H1 (cell line): ENCODE data around the gene KLHL29. TPM values are rescaled to one million over a fixed set of nuclear protein-coding genes. Genes with fewer than 3 reads are reported as not detected.

Source experiments
- CTCF ChIA-PET: fragments of 300-600 bp; sonication (Branson Sonifier 250); formaldehyde crosslinking; loops from one replicate; lab custom pipeline; 2021; ENCODE audit not compliant: partially characterized antibody; lab: Charles Lee
- POLR2A ChIA-PET: fragments of 300-600 bp; sonication (Branson Sonifier 250); formaldehyde crosslinking; loops from one replicate; lab custom pipeline; 2021; ENCODE audit warnings: inconsistent platforms; ENCODE audit not compliant: partially characterized antibody; lab: Charles Lee
- DNase-seq, 2 experiments: peaks; one replicate each; pipeline versions ENCODE4 v3.0.0 to v3.0.0-alpha.2; 2010 to 2022; ENCODE audit warnings: low spot score in 2 of 2, low read depth in 1 of 2, mixed read lengths in 1 of 2
- FAIRE-seq: peaks from 2 replicates; lab custom pipeline; 2011; peaks lifted over from hg19 to GRCh38; lab: Jason Lieb, UNC
- H2AFZ ChIP-seq: 2 replicates; pipeline ENCODE4 v1.8.1; 2012; ENCODE audit warnings: low read length, inconsistent platforms
- H2AK5ac ChIP-seq: 2 replicates; pipeline ENCODE4 v1.6.1; 2013; ENCODE audit warnings: low read depth, low read length
- H2BK120ac ChIP-seq: replicated peaks from 2 replicates; pipeline ENCODE3; 2013; ENCODE audit warnings: low read depth, low read length, inconsistent platforms
- H2BK12ac ChIP-seq: 2 replicates; pipeline ENCODE4 v1.6.1; 2013; ENCODE audit warnings: low read depth, low read length
- H2BK15ac ChIP-seq: 2 replicates; pipeline ENCODE4 v1.6.1; 2013; ENCODE audit warnings: low read length
- H2BK20ac ChIP-seq: 2 replicates; pipeline ENCODE4 v1.6.1; 2013; ENCODE audit warnings: low read length
- H2BK5ac ChIP-seq: 2 replicates; pipeline ENCODE4 v1.6.1; 2013; ENCODE audit warnings: low read depth, low read length
- H3K14ac ChIP-seq: 2 replicates; pipeline ENCODE4 v1.6.1; 2013; ENCODE audit warnings: inconsistent platforms; ENCODE audit not compliant: insufficient read length
- H3K18ac ChIP-seq: 2 replicates; pipeline ENCODE4 v1.6.1; 2013; ENCODE audit warnings: low read length; ENCODE audit errors: extremely low read depth
- H3K23ac ChIP-seq: 2 replicates; pipeline ENCODE4 v1.6.1; 2013; ENCODE audit warnings: inconsistent platforms; ENCODE audit not compliant: insufficient read length
- H3K23me2 ChIP-seq: 2 replicates; pipeline ENCODE4 v1.6.1; 2013; ENCODE audit warnings: low read depth, low read length
- H3K27ac ChIP-seq: 2 replicates; pipeline ENCODE4 v1.6.1; 2011; ENCODE audit warnings: low read depth, low read length, inconsistent platforms
- H3K27me3 ChIP-seq, 4 experiments: replicated peaks in 1 of 4; 1 replicate in 1 of 4; 2 replicates in 3 of 4; pipeline versions ENCODE4 v1.6.1 to v1.8.1; 2011 to 2013; ENCODE audit warnings: low read length in 3 of 4, mild to moderate bottlenecking in 3 of 4, inconsistent platforms in 2 of 4, mixed read lengths in 2 of 4, moderate library complexity in 1 of 4; ENCODE audit not compliant: control insufficient read depth in 3 of 4, insufficient read depth in 3 of 4; ENCODE audit errors: extremely low read depth in 1 of 4
- H3K36me3 ChIP-seq, 4 experiments: 2 replicates each; pipeline versions ENCODE4 v1.6.1 to v1.8.1; 2011 to 2013; ENCODE audit warnings: mild to moderate bottlenecking in 4 of 4, low read length in 3 of 4, moderate library complexity in 2 of 4, control low read depth in 1 of 4, inconsistent platforms in 1 of 4; ENCODE audit not compliant: insufficient read depth in 4 of 4, control insufficient read depth in 2 of 4
- H3K4ac ChIP-seq: replicated peaks from 2 replicates; pipeline ENCODE3; 2013; ENCODE audit warnings: low read length, low read depth, mixed read lengths, inconsistent platforms; ENCODE audit not compliant: insufficient read length
- H3K4me1 ChIP-seq, 4 experiments: replicated peaks in 1 of 4; 1 replicate in 1 of 4; 2 replicates in 3 of 4; pipeline versions ENCODE4 v1.6.1 to v1.8.1; 2011 to 2013; ENCODE audit warnings: low read length in 3 of 4, inconsistent platforms in 2 of 4, mixed read lengths in 1 of 4; ENCODE audit not compliant: insufficient read depth in 4 of 4, control insufficient read depth in 3 of 4
- H3K4me2 ChIP-seq, 2 experiments: 2 replicates each; pipeline versions ENCODE4 v1.6.1 to v1.8.1; 2011 to 2013; ENCODE audit warnings: low read depth in 2 of 2, low read length in 2 of 2, control low read depth in 1 of 2, inconsistent platforms in 1 of 2, mild to moderate bottlenecking in 1 of 2; ENCODE audit not compliant: insufficient read depth in 1 of 2
- H3K4me3 ChIP-seq, 4 experiments: fragments of 200-600, 300-600 bp in 1 of 4; sonication (generic), shearing (Covaris generic), sonication (Bioruptor Twin) in 1 of 4; 2 replicates each; pipeline versions ENCODE4 v1.5.1 to v1.8.1; 2011 to 2016; ENCODE audit warnings: low read length in 4 of 4, low read depth in 3 of 4, control low read depth in 2 of 4, inconsistent platforms in 2 of 4, mild to moderate bottlenecking in 2 of 4, mixed read lengths in 1 of 4, moderate library complexity in 1 of 4; ENCODE audit not compliant: insufficient read depth in 2 of 4; ENCODE audit errors: extremely low read depth in 1 of 4
- H3K56ac ChIP-seq: replicated peaks from 2 replicates; pipeline ENCODE3; 2013; ENCODE audit warnings: low read depth, mild to moderate bottlenecking, mixed read lengths, low read length, inconsistent platforms; ENCODE audit not compliant: insufficient read length
- H3K79me1 ChIP-seq: 2 replicates; pipeline ENCODE4 v1.6.1; 2013; ENCODE audit warnings: low read depth, low read length, control low read depth
- H3K79me2 ChIP-seq, 2 experiments: 2 replicates each; pipeline versions ENCODE4 v1.6.1 to v1.8.1; 2012 to 2013; ENCODE audit warnings: low read length in 2 of 2, mild to moderate bottlenecking in 2 of 2, inconsistent platforms in 1 of 2; ENCODE audit not compliant: insufficient read depth in 2 of 2, control insufficient read depth in 1 of 2
- H3K9ac ChIP-seq, 4 experiments: replicated peaks in 1 of 4; 1 replicate in 1 of 4; 2 replicates in 3 of 4; pipeline versions ENCODE4 v1.6.1 to v1.8.1; 2011 to 2013; ENCODE audit warnings: low read depth in 3 of 4, low read length in 3 of 4, control low read depth in 2 of 4, mild to moderate bottlenecking in 2 of 4, moderate library complexity in 2 of 4, inconsistent platforms in 1 of 4; ENCODE audit errors: extremely low read depth in 1 of 4
- H3K9me3 ChIP-seq, 2 experiments: 2 replicates each; pipeline versions ENCODE4 v1.6.1 to v1.8.1; 2012 to 2013; ENCODE audit warnings: mild to moderate bottlenecking in 2 of 2, moderate library complexity in 2 of 2, control low read depth in 1 of 2, inconsistent platforms in 1 of 2, low read depth in 1 of 2, low read length in 1 of 2, mixed read lengths in 1 of 2; ENCODE audit not compliant: insufficient read depth in 2 of 2
- H4K20me1 ChIP-seq, 2 experiments: replicated peaks in 1 of 2; 2 replicates each; pipeline versions ENCODE3 to v1.8.1; 2011 to 2013; ENCODE audit warnings: inconsistent platforms in 2 of 2, low read length in 2 of 2, mild to moderate bottlenecking in 1 of 2; ENCODE audit not compliant: insufficient read depth in 2 of 2, control insufficient read depth in 1 of 2
- H4K5ac ChIP-seq: 2 replicates; pipeline ENCODE4 v1.6.1; 2013; ENCODE audit warnings: low read length, low read depth, mixed read lengths, inconsistent platforms; ENCODE audit not compliant: insufficient read length
- H4K8ac ChIP-seq: 2 replicates; pipeline ENCODE4 v1.8.0; 2013; ENCODE audit warnings: mild to moderate bottlenecking, moderate library complexity, low read length, inconsistent platforms; ENCODE audit not compliant: insufficient read depth; ENCODE audit errors: extremely low read depth
- H4K91ac ChIP-seq: replicated peaks from 2 replicates; pipeline ENCODE3; 2013; ENCODE audit warnings: low read length, mixed read lengths, inconsistent platforms; ENCODE audit not compliant: insufficient read length
- CREB1 ChIP-seq: IDR thresholded peaks from 2 replicates; pipeline ENCODE4 v1.6.1; 2012; ENCODE audit warnings: inconsistent platforms
- KDM5A ChIP-seq: fragments of 200-600 bp; IDR thresholded peaks from 2 replicates; pipeline ENCODE4 v1.7.1; 2012; ENCODE audit warnings: mild to moderate bottlenecking, low read length, inconsistent platforms, mixed read lengths
- TBP ChIP-seq: IDR thresholded peaks from 2 replicates; pipeline ENCODE4 v1.6.1; 2011; ENCODE audit warnings: low read depth, low read length, improper control_type of control experiment
- WGBS, 2 experiments: shearing (Covaris generic) in 1 of 2; methylation state at CpG; one replicate each; pipeline versions ENCODE4 v1.1.6 to v1.1.7; 2013 to 2015; ENCODE audit warnings: low lambda C conversion rate in 2 of 2, mixed read lengths in 2 of 2, inconsistent platforms in 1 of 2, low coverage in 1 of 2, missing lambda C conversion rate in 1 of 2; ENCODE audit not compliant: insufficient replicate concordance in 2 of 2, insufficient coverage in 1 of 2, insufficient read length in 1 of 2; ENCODE audit errors: extremely low coverage in 1 of 2, missing lambda C conversion rate in 1 of 2; 5-methylcytosine and 5-hydroxymethylcytosine counted together
- polyA plus RNA-seq, 7 experiments: library from polyadenylated mRNA; depleted of rRNA in 3 of 7; stranded (reverse) in 5 of 7; unstranded in 2 of 7; fragments of >200 nt in 5 of 7; fragments of 200-250 nt in 2 of 7; gene quantifications; 1 replicate in 5 of 7; 2 replicates in 1 of 7; 4 replicates in 1 of 7; pipeline versions ENCODE4 v1.2.1 to v1.2.3, GENCODE V29; 2011 to 2013; ENCODE audit warnings: missing spikeins in 2 of 7, mixed read lengths in 2 of 7
- total RNA-seq: library from RNA; stranded (reverse); fragmentation: NEBNext Ultra II Directional; extraction: Animal tissue kit (Norgen Biotek cat#: 25700); gene quantifications from 2 replicates; pipeline ENCODE4 v1.2.1, GENCODE V29; 2021

The KLHL29 gene
- total and polyA plus RNA-seq, 2 of the 8 experiments (the other 6 are each of a cell fraction or from before 2014, with no cell fraction given): 1.1 to 4.7 TPM

DNA sequence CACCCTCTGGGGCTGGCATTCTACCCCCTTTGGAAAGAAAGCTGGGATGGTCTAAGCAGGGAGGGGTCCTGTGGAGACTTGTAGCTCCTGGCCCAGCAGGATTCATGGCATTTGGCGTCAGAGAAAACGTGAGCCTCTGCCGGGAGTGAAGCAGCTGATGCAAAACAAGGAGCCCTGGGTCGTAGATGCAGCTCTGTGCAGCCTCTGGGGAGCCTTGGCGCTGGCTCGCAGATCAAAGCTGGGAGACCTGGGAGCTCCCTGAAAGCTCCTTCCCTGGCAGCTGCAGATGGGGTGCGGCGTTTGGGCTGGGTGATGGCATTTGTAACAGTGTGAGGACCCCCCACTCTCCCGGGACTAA, 148.3 kb downstream of the KLHL29 start:
- Histone ChIP-seq H3K4me3 (no peak overlapping the region), H2BK15ac (no peak overlapping the region), H3K4ac (no peak overlapping the region), H2BK20ac (no peak overlapping the region), H3K23ac (no peak overlapping the region), H4K5ac (no peak overlapping the region), H4K8ac (no peak overlapping the region), H2AFZ (peak overlapping the region; percentile 22; the same call in 1 of the 2 replicates), H3K18ac (peak overlapping the region; percentile 87; the same call in 1 of the 2 replicates), H2AK5ac (no peak overlapping the region), H3K27me3 (no peaks in the 10 kb centered on the region), H3K9me3 (no peaks in the 10 kb centered on the region), H3K9ac (0 out of 7 replicates have a peak overlapping the region, but pooled peaks of 1 of the 4 experiments have one; percentile 26), H3K36me3 (no peaks in the 10 kb centered on the region), H2BK12ac (no peak overlapping the region), H4K20me1 (no peaks in the 10 kb centered on the region), H3K79me2 (no peaks in the 10 kb centered on the region), H3K27ac (no peak overlapping the region), H2BK5ac (0 out of 2 replicates have a peak overlapping the region, but pooled peaks have one; percentile 75), H3K56ac (no peak overlapping the region), H4K91ac (no peak overlapping the region), H3K14ac (no peak overlapping the region), H3K79me1 (no peaks in the 10 kb centered on the region), H3K4me2 (peak overlapping the region; percentile 25 to 48; a peak in 3 of 4 replicates), H3K4me1 (peaks cover 6 to 17% (median 13%) of the 10 kb centered on the region in 4 experiments), H3K23me2 (no peaks in the 10 kb centered on the region), H2BK120ac (no peak overlapping the region)
- ChIA-PET CTCF (interaction anchor here (1.1 to 1.7 kb wide), 3 partner anchors 12 to 31 kb away, joined by 3 to 5 read pairs (median 4); no protein-coding TSS in a partner anchor), POLR2A (interaction anchor here (1.2 kb wide), 1 partner anchor 11 kb away, joined by 3 read pairs; no protein-coding TSS in a partner anchor)
- FAIRE-seq: peak; percentile 7
- 37% methylated on average over 9 of the region's 9 CpGs; no CpG with 5 or more reads in 1 of the 2 experiments for WGBS, 2 experiments
- TF ChIP-seq TBP (no peak), CREB1 (0 out of 2 replicates have a peak, but pooled peaks have one; percentile 30), KDM5A (no peak)
- DNase-seq: peak in 1 of 2 experiments; percentile 55
